GM23248 (cell line): ENCODE data around the gene PVR. TPM values are rescaled to one million over a fixed set of nuclear protein-coding genes. Genes with fewer than 3 reads are reported as not detected.
"Not testable (repeated sequence)": the region's sequence is repeated elsewhere in the genome, so short reads cannot be mapped to it uniquely, and the experiment has no call there.

Experiments used
- DNase-seq: peaks from one replicate; pipeline ENCODE4 v3.0.0-alpha.2; 2015
- H2AFZ ChIP-seq: fragments of 200-600 bp; sonication (generic); 2 replicates; pipeline ENCODE4 v1.6.1; 2016; ENCODE audit warnings: antibody characterized with exemption
- H3F3A ChIP-seq: fragments of 200-600 bp; sonication (generic); 2 replicates; pipeline ENCODE4 v1.6.1; 2016; ENCODE audit warnings: mild to moderate bottlenecking, antibody characterized with exemption, mixed run types; ENCODE audit not compliant: insufficient read depth
- H3K27ac ChIP-seq: fragments of 200-600 bp; sonication (generic); 2 replicates; pipeline ENCODE4 v1.5.1; 2016; ENCODE audit warnings: mild to moderate bottlenecking
- H3K27me3 ChIP-seq: fragments of 200-600 bp; sonication (generic); replicated peaks from 2 replicates; pipeline ENCODE4 v1.6.1; 2016; ENCODE audit warnings: mild to moderate bottlenecking; ENCODE audit not compliant: insufficient read depth
- H3K36me3 ChIP-seq: fragments of 200-600 bp; sonication (generic); 2 replicates; pipeline ENCODE4 v1.6.1; 2016; ENCODE audit warnings: low read depth, mild to moderate bottlenecking
- H3K4me1 ChIP-seq: fragments of 200-600 bp; sonication (generic); 2 replicates; pipeline ENCODE4 v1.6.1; 2016; ENCODE audit warnings: mild to moderate bottlenecking; ENCODE audit not compliant: insufficient read depth
- H3K4me2 ChIP-seq: fragments of 200-600 bp; sonication (generic); one replicate; pipeline ENCODE4 v1.6.1; 2016; ENCODE audit warnings: mild to moderate bottlenecking; ENCODE audit not compliant: unreplicated experiment
- H3K4me3 ChIP-seq: fragments of 200-600 bp; sonication (generic); 2 replicates; pipeline ENCODE4 v1.5.1; 2016; ENCODE audit warnings: mild to moderate bottlenecking
- H3K79me2 ChIP-seq: fragments of 200-600 bp; sonication (generic); 2 replicates; pipeline ENCODE4 v1.6.1; 2016; ENCODE audit warnings: mild to moderate bottlenecking; ENCODE audit not compliant: insufficient read depth
- H3K9ac ChIP-seq: fragments of 200-600 bp; sonication (generic); 2 replicates; pipeline ENCODE4 v1.6.1; 2016; ENCODE audit warnings: mild to moderate bottlenecking
- H3K9me2 ChIP-seq: fragments of 200-600 bp; sonication (generic); 2 replicates; pipeline ENCODE4 v1.6.1; 2016; ENCODE audit warnings: mixed run types, mild to moderate bottlenecking, moderate library complexity; ENCODE audit not compliant: insufficient read depth
- H3K9me3 ChIP-seq: fragments of 200-600 bp; sonication (generic); one replicate; pipeline ENCODE4 v1.6.1; 2017; ENCODE audit warnings: low read depth
- H4K20me1 ChIP-seq: fragments of 200-600 bp; sonication (generic); 2 replicates; pipeline ENCODE4 v1.6.0; 2016; ENCODE audit not compliant: insufficient read depth
- EZH2 ChIP-seq: fragments of 200-600 bp; sonication (generic); IDR thresholded peaks from 2 replicates; pipeline ENCODE4 v1.6.1; 2018; ENCODE audit warnings: antibody characterized with exemption, mild to moderate bottlenecking; ENCODE audit not compliant: insufficient read depth, poor library complexity, severe bottlenecking
- EZH2phosphoT487 ChIP-seq: fragments of 200-600 bp; sonication (generic); IDR thresholded peaks from 2 replicates; pipeline ENCODE4 v1.6.1; 2018; ENCODE audit warnings: antibody characterized with exemption, moderate library complexity, mild to moderate bottlenecking, low read depth; ENCODE audit not compliant: insufficient read depth
- WGBS, 2 experiments: methylation state at CpG; one replicate each; pipeline ENCODE4 v1.1.6; 2015 to 2017; ENCODE audit warnings: low lambda C conversion rate in 2 of 2, low coverage in 1 of 2; ENCODE audit errors: missing lambda C conversion rate in 2 of 2; 5-methylcytosine and 5-hydroxymethylcytosine counted together
- in situ Hi-C: fragments of 300-500 bp; cut with MboI; formaldehyde crosslinking; loops from 2 replicates; pipeline ENCODE4 v1.15.0; 2020
- polyA plus RNA-seq: library from polyadenylated mRNA; unstranded; fragments of >200 nt; fragmentation: Nextera tagmentation; extraction: Ambion mirVana; gene quantifications from 2 replicates; pipeline ENCODE4 v1.2.1, GENCODE V29; 2016
- total RNA-seq: library from RNA; depleted of rRNA; stranded (reverse); fragments of >200 nt; shearing (Covaris generic); gene quantifications from 2 replicates; pipeline ENCODE4 v1.2.3, GENCODE V29; 2014

Gene PVR
- total and polyA plus RNA-seq, 2 experiments from 2014 or later = 58.8 to 148 TPM

- no peaks in the 10 kb centered on the region for H3K9me2 ChIP-seq
- TF ChIP-seq EZH2phosphoT487 (no peak), EZH2 (no peak)
- H3K79me2 ChIP-seq = no peaks in the 10 kb centered on the region
- no peak overlapping the region for H2AFZ ChIP-seq
- no peaks in the 10 kb centered on the region for H3K27me3 ChIP-seq
- H3F3A ChIP-seq = 0 out of 2 replicates have a peak, but pooled peaks cover 9% of the 10 kb centered on the region
- no peak overlapping the region for H3K4me3 ChIP-seq
- H3K9ac ChIP-seq = no peak overlapping the region
- H4K20me1 ChIP-seq = no peaks in the 10 kb centered on the region
- no peak for DNase-seq
- 70 to 75% methylated on average over 2 of the region's 2 CpGs for WGBS, 2 experiments
- H3K36me3 ChIP-seq = no peaks in the 10 kb centered on the region
- H3K4me2 ChIP-seq = no peak overlapping the region
- H3K27ac ChIP-seq = no peak overlapping the region
- H3K9me3 ChIP-seq = no peaks in the 10 kb centered on the region
- H3K4me1 ChIP-seq = no peaks in the 10 kb centered on the region
- in situ Hi-C loops = no loop called here
Observed at GRCh38 chr19:44668985-44669764, 25.5 kb downstream of the PVR start.

GRCh38 chr19:44670027-44670426, 26.3 kb downstream of the PVR start:
- H3F3A ChIP-seq, H3K27ac ChIP-seq, H3K79me2 ChIP-seq, H3K36me3 ChIP-seq, H3K4me1 ChIP-seq, DNase-seq, in situ Hi-C loops, H3K4me3 ChIP-seq, H2AFZ ChIP-seq, H3K9me2 ChIP-seq, H3K4me2 ChIP-seq, H4K20me1 ChIP-seq, H3K9me3 ChIP-seq, H3K9ac ChIP-seq, H3K27me3 ChIP-seq: not testable (repeated sequence)
- WGBS, 2 experiments = 87 to 97% methylated on average over 2 of the region's 2 CpGs

DNA sequence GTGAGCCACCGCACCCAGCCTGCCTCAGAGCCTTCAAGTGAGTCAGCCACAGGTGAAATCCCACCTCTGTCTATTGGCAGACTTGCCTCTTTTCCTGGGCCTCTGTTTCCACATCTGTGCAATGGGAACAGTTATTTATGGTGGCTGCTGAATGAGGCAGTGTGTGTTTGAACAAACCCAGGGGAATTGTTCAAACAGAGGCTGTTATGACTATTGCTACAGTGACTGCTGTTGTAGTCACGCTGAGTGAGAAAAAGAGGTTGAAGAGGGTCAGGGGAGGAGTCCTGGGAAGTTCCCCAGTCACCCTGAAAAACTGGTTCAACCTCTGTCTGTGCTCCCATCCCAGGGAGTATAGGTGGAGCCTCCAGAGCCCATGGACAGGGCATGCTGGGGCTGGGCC, 27.7 kb downstream of the PVR start, which contains the start of gene CEACAM19:
CEACAM19 (plus strand) TSS at position 83 of the 400 bp plus-strand sequence. CDS start 450 bp downstream, outside the sequence.
- H3F3A ChIP-seq = peaks cover 4% of the 10 kb centered on the region
- H3K27me3 ChIP-seq = no peaks in the 10 kb centered on the region
- TF ChIP-seq EZH2 (no peak), EZH2phosphoT487 (no peak)
- H3K4me3 ChIP-seq = no peak within 1 kb of the TSS
- 91 to 94% methylated on average over 2 of the region's 2 CpGs for WGBS, 2 experiments
- no peak within 1 kb of the TSS for H3K27ac ChIP-seq
- no peaks in the 10 kb centered on the region for H3K9me2 ChIP-seq
- no peaks in the 10 kb centered on the region for H3K79me2 ChIP-seq
- no peaks in the 10 kb centered on the region for H3K36me3 ChIP-seq
- no peaks in the 10 kb centered on the region for H4K20me1 ChIP-seq
- no peak within 1 kb of the TSS for H2AFZ ChIP-seq
- DNase-seq = no peak
- in situ Hi-C loops = no loop called here
- no peaks in the 10 kb centered on the region for H3K4me1 ChIP-seq
- no peak within 1 kb of the TSS for H3K9ac ChIP-seq
- H3K4me2 ChIP-seq = no peak within 1 kb of the TSS
- H3K9me3 ChIP-seq = no peaks in the 10 kb centered on the region

DNA sequence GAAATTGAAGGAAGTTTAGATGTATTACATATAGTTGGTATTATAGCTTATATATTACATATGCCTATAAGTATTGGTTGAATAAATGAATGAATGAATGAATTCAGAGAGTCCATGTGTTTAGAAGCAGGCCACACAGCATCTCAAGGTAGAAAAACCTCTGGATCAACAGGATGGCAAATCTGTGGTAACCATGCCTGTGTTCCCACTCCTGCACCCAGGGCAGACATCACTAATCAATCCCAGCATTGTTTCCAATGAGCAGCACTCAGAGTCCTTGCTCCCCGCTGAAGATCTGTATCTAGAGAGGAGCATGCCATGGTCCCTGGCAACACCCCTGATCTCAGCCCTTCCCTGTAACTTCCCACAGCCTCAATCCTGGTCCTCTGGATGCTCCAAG, 28.5 kb downstream of the PVR start:
- Histone ChIP-seq H3K9me3 (no peaks in the 10 kb centered on the region), H3K4me3 (no peak overlapping the region), H3K79me2 (no peaks in the 10 kb centered on the region), H3K36me3 (no peaks in the 10 kb centered on the region), H3K27ac (no peak overlapping the region), H3K9me2 (no peaks in the 10 kb centered on the region), H3K4me2 (no peak overlapping the region), H4K20me1 (no peaks in the 10 kb centered on the region), H2AFZ (no peak overlapping the region), H3K27me3 (no peaks in the 10 kb centered on the region), H3F3A (peaks cover 13% of the 10 kb centered on the region), H3K4me1 (peaks cover 4% of the 10 kb centered on the region), H3K9ac (no peak overlapping the region)
- in situ Hi-C loops = no loop called here
- WGBS, 2 experiments = 92 to 94% methylated on average over 1 of the region's 1 CpG
- no peak for TF ChIP-seq EZH2
- TF ChIP-seq EZH2phosphoT487 = no peak
- no peak for DNase-seq
